ENCODE data around the gene MGLL. TPM values are rescaled to one million over a fixed set of nuclear protein-coding genes. Genes with fewer than 3 reads are reported as not detected.

MGLL gene
- total RNA-seq, 1 experiment from 2014 or later: 42.4 TPM

DNA sequence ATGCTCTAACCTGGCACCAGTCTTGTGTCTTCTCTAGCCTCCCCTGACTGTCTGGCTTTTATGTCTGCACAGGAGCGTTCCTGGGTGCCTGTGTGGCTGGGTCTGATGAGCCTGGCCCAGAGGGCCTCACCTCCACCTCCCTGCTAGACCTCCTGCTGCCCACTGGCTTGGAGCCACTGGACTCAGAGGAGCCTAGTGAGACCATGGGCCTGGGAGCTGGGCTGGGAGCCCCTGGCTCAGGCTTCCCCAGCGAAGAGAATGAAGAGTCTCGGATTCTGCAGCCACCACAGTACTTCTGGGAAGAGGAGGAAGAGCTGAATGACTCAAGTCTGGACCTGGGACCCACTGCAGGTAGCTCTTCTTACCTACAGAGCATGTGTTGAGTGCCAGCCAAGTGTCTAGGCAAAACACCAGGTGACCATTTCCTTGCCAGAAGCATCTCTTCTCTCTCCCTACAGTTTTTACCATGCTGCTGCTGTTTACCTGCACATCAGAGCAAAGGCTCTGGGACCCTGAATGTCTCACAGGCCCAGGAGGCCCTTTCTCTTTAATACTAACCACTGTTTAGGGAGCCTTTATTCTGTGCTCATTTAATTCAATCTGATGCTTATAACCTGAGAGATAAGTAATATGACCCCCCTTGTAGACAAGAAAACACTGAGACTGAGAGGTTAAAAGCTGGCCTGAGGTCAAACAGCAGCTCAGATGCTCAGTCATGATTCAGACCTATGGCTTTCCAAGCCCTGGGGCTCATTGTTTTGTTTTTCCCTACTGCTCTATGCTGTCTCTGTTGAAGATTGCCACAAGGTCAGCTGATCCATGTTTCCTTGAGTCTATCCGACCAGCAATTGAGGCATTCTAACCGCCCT, 182.9 kb downstream of the MGLL start:
- intact Hi-C loops (cut with micrococcal nuclease; ENCODE audit: unreplicated experiment): no loop called here
- DNase-seq: no peak
- Mint-ChIP-seq H3K27ac (ENCODE audit: unreplicated experiment) (no peak overlapping the region), H3K9me3 (ENCODE audit: low read depth, unreplicated experiment) (no peaks in the 10 kb centered on the region), H3K4me1 (ENCODE audit: low read depth, unreplicated experiment) (no peaks in the 10 kb centered on the region), H3K27me3 (ENCODE audit: unreplicated experiment) (no peaks in the 10 kb centered on the region), H3K36me3 (ENCODE audit: insufficient read depth, unreplicated experiment) (no peaks in the 10 kb centered on the region), H3K4me3 (ENCODE audit: low read depth, unreplicated experiment) (no peak overlapping the region)
- BruUV-seq (replicated peaks): no TSS peak
- CTCF ChIA-PET: no interaction called here
- TF ChIP-seq CTCF (IDR thresholded peaks at IDR 0.05; ENCODE audit: unreplicated experiment): no peak

Other genes with a start within 250 kb of the MGLL start
- 62.4 and 66.4 TPM in 2 replicates for gene TPRA1, start 231.8 kb downstream of the MGLL start, total RNA-seq (2022)
- gene MCM2, start 224.1 kb downstream of the MGLL start, total RNA-seq (2022): 120 and 121 TPM in 2 replicates
- gene PODXL2, start 193.3 kb downstream of the MGLL start, total RNA-seq (2022): 36.1 and 43.6 TPM in 2 replicates
- 25.1 and 27.2 TPM in 2 replicates for gene ABTB1, start 149.6 kb downstream of the MGLL start, total RNA-seq (2022)
- 0.07 TPM in 1 of 2 replicates, not detected in the other for gene KBTBD12, start 92.7 kb upstream of the MGLL start, total RNA-seq (2022)
- 372 and 394 TPM in 2 replicates for gene SEC61A1, start 229.9 kb upstream of the MGLL start, total RNA-seq (2022)